ENCODE results near the gene PDE9A.

The PDE9A gene

GRCh38 chr21:42747746-42748351 is 94.4 kb downstream of the PDE9A start:
- TF ChIP-seq TAF1 (IDR thresholded peaks at IDR 0.05; ENCODE audit: borderline replicate concordance, insufficient read depth, low read length) (no peak), SIN3A (IDR thresholded peaks at IDR 0.05; ENCODE audit: borderline replicate concordance, insufficient read depth, low read length) (no peak), REST (IDR thresholded peaks at IDR 0.05; ENCODE audit: insufficient read depth in 1 of 2, low read depth in 2 of 2, low read length in 2 of 2) (no peak), POLR2AphosphoS5 (IDR thresholded peaks at IDR 0.05; ENCODE audit: low read depth, low read length) (no peak), FOXP2 (optimal IDR thresholded peaks at IDR 0.05; ENCODE audit: borderline replicate concordance, extremely low read depth, extremely low read length, insufficient read depth) (no peak)

DNA sequence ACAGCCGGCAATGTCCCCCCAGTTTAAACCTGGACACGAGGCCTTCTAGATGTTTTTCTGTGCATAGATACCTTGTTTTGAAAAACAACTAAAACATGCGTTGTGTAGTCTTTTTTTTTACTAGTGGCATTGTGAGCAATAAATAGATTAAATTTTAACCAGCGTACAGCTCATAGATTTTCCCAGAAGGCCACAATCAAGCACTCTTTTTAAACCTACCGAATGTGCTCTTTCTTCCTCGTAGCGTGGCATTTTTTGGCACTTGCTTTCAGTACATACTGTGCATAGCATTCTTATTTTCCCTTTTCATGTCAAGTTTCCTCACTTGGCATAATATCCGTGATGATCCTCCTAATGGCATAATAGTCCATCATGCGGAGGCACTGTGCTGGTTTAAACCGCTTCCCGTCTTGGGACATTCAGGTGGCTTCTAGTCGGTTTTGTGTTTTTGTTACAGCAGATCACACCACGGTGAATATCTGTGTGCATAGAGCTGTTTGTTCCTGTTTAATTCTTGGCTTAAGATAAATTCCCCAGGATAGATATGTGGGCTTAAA is 95.3 kb downstream of the PDE9A start:
- no peak for TF ChIP-seq TAF1 (IDR thresholded peaks at IDR 0.05; ENCODE audit: borderline replicate concordance, insufficient read depth, low read length)

DNA sequence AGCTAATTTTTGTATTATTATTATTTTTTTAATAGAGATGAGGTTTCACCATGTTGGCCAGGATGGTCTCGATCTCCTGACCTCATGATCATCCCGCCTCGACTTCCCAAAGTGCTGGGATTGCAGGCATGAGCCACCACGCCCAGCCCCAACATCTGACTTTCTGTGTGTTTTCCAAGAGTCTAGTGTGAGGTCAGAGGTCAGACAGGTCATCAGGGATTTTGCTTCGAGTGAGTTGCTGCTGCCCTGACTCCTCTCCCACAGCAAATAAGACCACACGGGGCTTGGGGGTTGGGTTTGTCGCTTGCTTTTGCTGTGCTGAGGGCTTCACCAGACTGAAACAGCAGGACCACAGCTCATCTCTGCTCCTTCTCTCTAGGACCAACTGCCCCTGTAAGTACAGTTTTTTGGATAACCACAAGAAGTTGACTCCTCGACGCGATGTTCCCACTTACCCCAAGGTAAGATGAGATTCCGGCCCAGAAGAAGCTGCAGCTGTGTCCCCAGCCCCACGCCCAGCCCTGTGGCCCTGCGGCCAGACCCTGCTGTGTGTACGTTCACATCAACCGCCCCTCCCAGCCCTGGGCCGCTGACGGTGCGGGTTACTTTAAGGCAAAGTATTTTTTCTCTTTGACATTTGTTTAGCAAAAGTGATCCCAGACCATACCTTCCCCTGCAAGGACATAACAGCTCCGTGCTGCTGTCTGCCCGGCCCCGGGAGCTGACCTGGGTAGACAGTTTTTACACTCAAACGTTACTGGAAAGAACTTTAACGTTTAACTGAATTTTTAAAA is 97.5 kb downstream of the PDE9A start:
- TF ChIP-seq FOXP2 (optimal IDR thresholded peaks at IDR 0.05; ENCODE audit: borderline replicate concordance, extremely low read depth, extremely low read length, insufficient read depth): no peak
- no peak for TF ChIP-seq REST (IDR thresholded peaks at IDR 0.05; ENCODE audit: insufficient read depth in 1 of 2, low read depth in 2 of 2, low read length in 2 of 2)
- no peak for TF ChIP-seq TAF1 (IDR thresholded peaks at IDR 0.05; ENCODE audit: borderline replicate concordance, insufficient read depth, low read length)
- TF ChIP-seq POLR2AphosphoS5 (IDR thresholded peaks at IDR 0.05; ENCODE audit: low read depth, low read length): no peak
- TF ChIP-seq SIN3A (IDR thresholded peaks at IDR 0.05; ENCODE audit: borderline replicate concordance, insufficient read depth, low read length): no peak

GRCh38 chr21:42751866-42752265 is 98.4 kb downstream of the PDE9A start:
- TF ChIP-seq FOXP2 (optimal IDR thresholded peaks at IDR 0.05; ENCODE audit: borderline replicate concordance, extremely low read depth, extremely low read length, insufficient read depth) (no peak), REST (IDR thresholded peaks at IDR 0.05; ENCODE audit: insufficient read depth in 1 of 2, low read depth in 2 of 2, low read length in 2 of 2) (no peak), TAF1 (IDR thresholded peaks at IDR 0.05; ENCODE audit: borderline replicate concordance, insufficient read depth, low read length) (no peak), POLR2AphosphoS5 (IDR thresholded peaks at IDR 0.05; ENCODE audit: low read depth, low read length) (no peak), SIN3A (IDR thresholded peaks at IDR 0.05; ENCODE audit: borderline replicate concordance, insufficient read depth, low read length) (no peak)

DNA sequence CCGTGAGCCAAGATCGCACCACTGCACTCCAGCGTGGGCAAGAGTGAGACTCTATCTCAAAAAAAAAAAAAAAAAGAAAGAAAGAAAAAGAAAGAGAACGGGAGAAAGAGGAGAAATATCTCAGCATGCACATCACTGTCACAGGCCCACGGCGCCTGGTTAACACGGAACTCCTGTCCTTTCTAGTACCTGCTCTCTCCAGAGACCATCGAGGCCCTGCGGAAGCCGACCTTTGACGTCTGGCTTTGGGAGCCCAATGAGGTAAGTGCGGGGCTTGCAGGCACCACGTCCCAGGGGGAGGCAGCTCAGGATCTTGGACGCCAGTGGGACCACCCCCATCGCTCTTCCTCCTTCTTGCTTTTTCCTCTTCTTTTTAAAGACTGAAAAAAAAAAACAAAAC is 100.4 kb downstream of the PDE9A start:
- TF ChIP-seq SIN3A (IDR thresholded peaks at IDR 0.05; ENCODE audit: borderline replicate concordance, insufficient read depth, low read length) (no peak), FOXP2 (optimal IDR thresholded peaks at IDR 0.05; ENCODE audit: borderline replicate concordance, extremely low read depth, extremely low read length, insufficient read depth) (no peak), TAF1 (IDR thresholded peaks at IDR 0.05; ENCODE audit: borderline replicate concordance, insufficient read depth, low read length) (no peak), POLR2AphosphoS5 (IDR thresholded peaks at IDR 0.05; ENCODE audit: low read depth, low read length) (no peak), REST (IDR thresholded peaks at IDR 0.05; ENCODE audit: insufficient read depth in 1 of 2, low read depth in 2 of 2, low read length in 2 of 2) (no peak)
